Parathyroid adenoma (tissue), 2 donors: ENCODE measurements around the gene TCF7L2.

Source experiments
- H2AFZ ChIP-seq: fragments of 300-600 bp; sonication (generic); one replicate; pipeline ENCODE4 v1.7.0; 2017; ENCODE audit warnings: antibody characterized with exemption, mild to moderate bottlenecking
- H3K27ac ChIP-seq: fragments of 300-600 bp; sonication (generic); one replicate; pipeline ENCODE4 v1.7.0; 2017
- H3K27me3 ChIP-seq: fragments of 300-600 bp; sonication (generic); one replicate; pipeline ENCODE4 v1.7.0; 2017; ENCODE audit warnings: low read length; ENCODE audit not compliant: control insufficient read depth, insufficient read depth
- H3K36me3 ChIP-seq: fragments of 300-600 bp; sonication (generic); one replicate; pipeline ENCODE4 v1.7.0; 2017; ENCODE audit warnings: low read length; ENCODE audit not compliant: control insufficient read depth, insufficient read depth
- H3K4me1 ChIP-seq: fragments of 300-600 bp; sonication (generic); one replicate; pipeline ENCODE4 v1.7.0; 2017; ENCODE audit warnings: control low read depth
- H3K4me2 ChIP-seq: fragments of 300-600 bp; sonication (generic); one replicate; pipeline ENCODE4 v1.7.0; 2017; ENCODE audit warnings: low read length
- H3K4me3 ChIP-seq: fragments of 300-600 bp; sonication (generic); one replicate; pipeline ENCODE4 v1.7.0; 2017; ENCODE audit warnings: low read depth, low read length
- H3K79me2 ChIP-seq: fragments of 300-600 bp; sonication (generic); one replicate; pipeline ENCODE4 v1.7.0; 2017; ENCODE audit warnings: control low read depth
- H3K9ac ChIP-seq: fragments of 300-600 bp; sonication (generic); one replicate; pipeline ENCODE4 v1.7.0; 2017; ENCODE audit warnings: mild to moderate bottlenecking
- H3K9me3 ChIP-seq: fragments of 300-600 bp; sonication (generic); one replicate; pipeline ENCODE4 v1.7.0; 2017; ENCODE audit warnings: low read length; ENCODE audit not compliant: control insufficient read depth
- CTCF ChIP-seq: fragments of 300-600 bp; sonication (generic); IDR thresholded peaks from one replicate; pipeline ENCODE4 v1.7.0; 2017; ENCODE audit warnings: antibody characterized with exemption, mild to moderate bottlenecking
- donor health status: primary hyperparathyroidism.

TCF7L2 gene

DNA sequence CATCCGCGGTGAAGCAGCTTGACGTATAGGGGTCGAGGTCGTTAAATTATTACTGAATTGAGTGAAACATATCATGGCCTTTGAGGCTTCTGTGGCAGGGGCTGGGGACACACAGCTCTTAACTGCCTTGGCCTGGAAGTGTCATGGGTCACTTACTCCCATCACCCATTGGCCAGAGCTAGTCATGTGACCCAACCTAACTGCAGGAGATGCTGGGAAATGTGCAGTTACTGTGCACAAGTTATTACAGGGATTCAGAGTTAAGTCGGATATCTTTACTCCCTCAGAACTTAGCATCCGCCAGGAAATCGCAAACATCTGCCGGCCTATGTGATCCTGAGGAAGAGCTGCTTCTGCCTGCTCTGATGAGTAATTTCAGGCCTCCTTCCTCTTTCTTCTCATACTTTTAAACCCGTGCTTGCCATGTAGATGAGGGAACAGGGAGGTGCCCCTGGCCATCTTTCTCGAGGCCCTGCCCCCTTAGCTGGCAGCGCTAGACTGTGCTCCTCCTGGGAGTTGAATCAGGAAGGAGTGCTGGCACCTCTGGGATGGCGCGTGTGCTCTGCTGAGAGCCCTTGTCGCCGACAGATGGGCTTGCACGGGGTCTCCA is 203.6 kb downstream of the TCF7L2 start:
- H3K4me2 ChIP-seq: no peak overlapping the region
- H3K9me3 ChIP-seq: no peaks in the 10 kb centered on the region
- no peaks in the 10 kb centered on the region for H3K27me3 ChIP-seq
- H3K9ac ChIP-seq: no peak overlapping the region
- H3K4me1 ChIP-seq: peaks cover 2% of the 10 kb centered on the region
- H2AFZ ChIP-seq: no peak overlapping the region
- no peak for TF ChIP-seq CTCF
- H3K79me2 ChIP-seq: no peaks in the 10 kb centered on the region
- H3K36me3 ChIP-seq: no peaks in the 10 kb centered on the region
- H3K27ac ChIP-seq: no peak overlapping the region
- no peak overlapping the region for H3K4me3 ChIP-seq

DNA sequence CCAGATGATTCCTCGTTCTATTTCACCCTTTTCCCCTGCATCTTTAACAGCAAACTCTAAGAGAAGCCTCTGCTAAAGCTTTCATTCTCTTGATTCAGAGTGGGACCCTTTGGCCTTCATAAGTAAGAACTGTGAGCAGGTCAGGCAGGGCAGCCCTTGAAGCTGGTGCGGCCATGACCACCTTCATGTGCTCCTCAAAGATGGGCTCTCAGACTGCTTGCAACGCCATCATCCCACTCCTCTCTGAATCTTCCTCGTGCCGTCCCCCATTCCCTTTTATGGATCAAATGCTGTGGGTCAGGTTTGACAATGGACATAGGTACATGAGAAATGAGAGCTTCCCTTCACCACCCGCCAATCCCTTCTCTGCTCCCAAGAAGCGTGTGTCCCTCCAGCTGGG is 207.4 kb downstream of the TCF7L2 start:
- Histone ChIP-seq H3K9me3 (no peaks in the 10 kb centered on the region), H3K4me2 (no peak overlapping the region), H2AFZ (no peak overlapping the region), H3K27ac (no peak overlapping the region), H3K4me1 (no peaks in the 10 kb centered on the region), H3K9ac (no peak overlapping the region), H3K27me3 (no peaks in the 10 kb centered on the region), H3K79me2 (no peaks in the 10 kb centered on the region), H3K4me3 (no peak overlapping the region), H3K36me3 (no peaks in the 10 kb centered on the region)
- TF ChIP-seq CTCF: no peak

GRCh38 chr10:113158183-113158582 is 208.1 kb downstream of the TCF7L2 start:
- Histone ChIP-seq H3K27ac (no peak overlapping the region), H3K36me3 (no peaks in the 10 kb centered on the region), H3K4me1 (no peaks in the 10 kb centered on the region), H3K79me2 (no peaks in the 10 kb centered on the region), H3K27me3 (no peaks in the 10 kb centered on the region), H3K4me2 (no peak overlapping the region), H3K9ac (no peak overlapping the region), H3K9me3 (no peaks in the 10 kb centered on the region), H3K4me3 (no peak overlapping the region), H2AFZ (no peak overlapping the region)
- TF ChIP-seq CTCF: no peak

- H3K27me3 ChIP-seq: no peaks in the 10 kb centered on the region
- H3K4me2 ChIP-seq: no peak overlapping the region
- no peaks in the 10 kb centered on the region for H3K79me2 ChIP-seq
- no peak overlapping the region for H3K27ac ChIP-seq
- no peak overlapping the region for H2AFZ ChIP-seq
- H3K4me1 ChIP-seq: no peaks in the 10 kb centered on the region
- no peaks in the 10 kb centered on the region for H3K9me3 ChIP-seq
- H3K4me3 ChIP-seq: no peak overlapping the region
- H3K36me3 ChIP-seq: no peaks in the 10 kb centered on the region
- no peak overlapping the region for H3K9ac ChIP-seq
- no peak for TF ChIP-seq CTCF
These were observed 209.5 kb downstream of the TCF7L2 start for GRCh38 chr10:113159563-113159962.

GRCh38 chr10:113160641-113161040 is 210.6 kb downstream of the TCF7L2 start:
- no peak for TF ChIP-seq CTCF

More at GRCh38 chr10:113160641-113161040, 210.6 kb downstream of the TCF7L2 start:
- Histone ChIP-seq H3K4me1 (no peaks in the 10 kb centered on the region), H3K4me3 (no peak overlapping the region), H3K9me3 (no peaks in the 10 kb centered on the region), H3K36me3 (no peaks in the 10 kb centered on the region), H3K27ac (no peak overlapping the region), H2AFZ (no peak overlapping the region), H3K27me3 (no peaks in the 10 kb centered on the region), H3K9ac (no peak overlapping the region), H3K4me2 (no peak overlapping the region), H3K79me2 (no peaks in the 10 kb centered on the region)
